Mesendoderm (in vitro differentiated cells): ENCODE data around the gene DNAJC15. TPM values are rescaled to one million over a fixed set of nuclear protein-coding genes. Genes with fewer than 3 reads are reported as not detected.
A peak's percentile ranks its signal among the peaks of the same experiment; 100 is the strongest.

ENCODE experiments used
- DNase-seq: peaks from one replicate; pipeline ENCODE4 v3.0.0; 2013
- H2AK5ac ChIP-seq: 2 replicates; pipeline ENCODE4 v1.6.1; 2013; ENCODE audit warnings: low read length, inconsistent platforms
- H2BK120ac ChIP-seq: 2 replicates; pipeline ENCODE4 v1.6.1; 2013; ENCODE audit warnings: low read depth, mild to moderate bottlenecking, low read length, moderate library complexity, mixed read lengths
- H2BK15ac ChIP-seq: replicated peaks from 2 replicates; pipeline ENCODE4 v1.6.1; 2013; ENCODE audit warnings: low read depth, mild to moderate bottlenecking, moderate library complexity
- H2BK5ac ChIP-seq: 2 replicates; pipeline ENCODE4 v1.6.1; 2013; ENCODE audit warnings: low read length, inconsistent platforms
- H3K18ac ChIP-seq: 2 replicates; pipeline ENCODE4 v1.6.1; 2013; ENCODE audit warnings: mild to moderate bottlenecking, low read length, mixed read lengths
- H3K23ac ChIP-seq: one replicate; pipeline ENCODE4 v1.6.1; 2013; ENCODE audit warnings: low read length
- H3K27ac ChIP-seq: 2 replicates; pipeline ENCODE4 v1.5.1; 2013; ENCODE audit warnings: low read depth, mild to moderate bottlenecking, inconsistent platforms, low read length, moderate library complexity
- H3K27me3 ChIP-seq: 2 replicates; pipeline ENCODE4 v1.6.1; 2013; ENCODE audit warnings: low read length, control low read depth, mild to moderate bottlenecking, inconsistent platforms; ENCODE audit not compliant: insufficient read depth, poor library complexity
- H3K36me3 ChIP-seq: 2 replicates; pipeline ENCODE4 v1.6.1; 2013; ENCODE audit warnings: low read length, inconsistent platforms; ENCODE audit not compliant: control insufficient read depth, insufficient read depth
- H3K4ac ChIP-seq: one replicate; pipeline ENCODE4 v1.6.1; 2013; ENCODE audit warnings: low read depth, mild to moderate bottlenecking, low read length, moderate library complexity
- H3K4me1 ChIP-seq: 2 replicates; pipeline ENCODE4 v1.6.1; 2013; ENCODE audit warnings: low read depth, low read length, inconsistent platforms; ENCODE audit not compliant: control insufficient read depth
- H3K4me2 ChIP-seq: 2 replicates; pipeline ENCODE4 v1.6.1; 2013; ENCODE audit warnings: low read length
- H3K4me3 ChIP-seq: 2 replicates; pipeline ENCODE4 v1.5.1; 2013; ENCODE audit warnings: mild to moderate bottlenecking, low read length
- H3K56ac ChIP-seq: one replicate; pipeline ENCODE4 v1.6.1; 2013; ENCODE audit warnings: low read length
- H3K79me1 ChIP-seq: 2 replicates; pipeline ENCODE4 v1.6.1; 2013; ENCODE audit warnings: low read length, inconsistent platforms
- H3K79me2 ChIP-seq: 2 replicates; pipeline ENCODE4 v1.6.1; 2013; ENCODE audit warnings: mild to moderate bottlenecking, low read length; ENCODE audit not compliant: control insufficient read depth, insufficient read depth
- H3K9ac ChIP-seq: 2 replicates; pipeline ENCODE4 v1.6.1; 2013; ENCODE audit warnings: low read length, inconsistent platforms
- H4K5ac ChIP-seq: one replicate; pipeline ENCODE4 v1.6.1; 2013; ENCODE audit warnings: low read length
- H4K8ac ChIP-seq: one replicate; pipeline ENCODE4 v1.6.1; 2013; ENCODE audit warnings: low read depth, mild to moderate bottlenecking, control low read depth, low read length, moderate library complexity
- WGBS: extraction: QIAGEN DNeasy Blood & Tissue Kit; methylation state at CpG from one replicate; pipeline ENCODE4 v1.1.7; 2013; ENCODE audit warnings: low lambda C conversion rate, missing lambda C conversion rate; ENCODE audit not compliant: insufficient coverage; ENCODE audit errors: extremely low coverage; 5-methylcytosine and 5-hydroxymethylcytosine counted together
- polyA plus RNA-seq, 2 experiments: library from polyadenylated mRNA; stranded (reverse); fragments of 200-250 nt; gene quantifications; one replicate each; pipeline ENCODE4 v1.2.3, GENCODE V29; 2013

Gene DNAJC15
- 3.6 TPM for polyA plus RNA-seq (2013, experiment 1 of 2)
- 3.7 TPM for polyA plus RNA-seq (2013, experiment 2 of 2)

DNA sequence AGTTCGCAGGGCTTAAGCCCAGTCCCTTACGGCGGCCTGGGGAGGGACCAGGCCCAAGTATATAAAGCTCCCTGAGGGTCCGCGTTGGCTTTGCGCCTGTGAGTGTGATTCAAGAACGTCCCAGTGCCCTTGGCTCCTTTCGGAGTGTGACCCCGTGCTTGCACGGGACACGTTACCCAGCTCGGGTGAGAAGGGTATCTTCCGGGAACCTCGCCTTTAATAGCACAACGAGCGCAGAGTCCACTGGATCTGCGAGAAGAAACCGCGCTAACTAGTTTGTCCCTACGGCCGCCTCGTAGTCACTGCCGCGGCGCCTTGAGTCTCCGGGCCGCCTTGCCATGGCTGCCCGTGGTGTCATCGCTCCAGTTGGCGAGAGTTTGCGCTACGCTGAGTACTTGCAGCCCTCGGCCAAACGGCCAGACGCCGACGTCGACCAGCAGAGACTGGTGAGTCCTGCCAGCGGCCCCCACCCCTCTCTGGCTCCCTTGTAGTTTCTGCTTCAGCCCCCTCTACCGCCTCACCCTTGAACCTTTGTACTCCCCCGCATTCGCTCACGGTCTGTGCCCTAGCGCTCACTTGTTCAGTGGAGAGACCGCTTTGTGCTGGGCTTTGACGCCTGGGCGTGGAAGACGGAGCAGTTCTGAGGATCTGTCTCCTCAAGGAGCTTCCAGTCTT is at the start of gene DNAJC15:
TSS of gene DNAJC15 (plus strand) at position 298 of the 675 bp plus-strand sequence. CDS start at position 339, 41 bp downstream.
- no peak within 1 kb of the TSS for H3K27ac ChIP-seq
- no peaks in the 10 kb centered on the region for H3K79me1 ChIP-seq
- no peak within 1 kb of the TSS for H2AK5ac ChIP-seq
- no peak within 1 kb of the TSS for H3K4ac ChIP-seq
- no peaks in the 10 kb centered on the region for H3K79me2 ChIP-seq
- peak within 1 kb of the TSS; percentile 57 for H3K4me3 ChIP-seq
- H3K56ac ChIP-seq = peak within 1 kb of the TSS; percentile 78
- no CpG with 5 or more reads among the region's 48 CpGs for WGBS
- no peak within 1 kb of the TSS for H4K8ac ChIP-seq
- DNase-seq = peak; percentile 84
- no peak within 1 kb of the TSS for H3K23ac ChIP-seq
- no peak within 1 kb of the TSS for H2BK15ac ChIP-seq
- H3K4me2 ChIP-seq = peak within 1 kb of the TSS; percentile 24
- H4K5ac ChIP-seq = no peak within 1 kb of the TSS
- no peak within 1 kb of the TSS for H2BK120ac ChIP-seq
- H3K9ac ChIP-seq = peak within 1 kb of the TSS; percentile 65
- no peaks in the 10 kb centered on the region for H3K36me3 ChIP-seq
- no peaks in the 10 kb centered on the region for H3K4me1 ChIP-seq
- peak within 1 kb of the TSS; percentile 15 for H3K18ac ChIP-seq
- H2BK5ac ChIP-seq = no peak within 1 kb of the TSS
- no peaks in the 10 kb centered on the region for H3K27me3 ChIP-seq

DNA sequence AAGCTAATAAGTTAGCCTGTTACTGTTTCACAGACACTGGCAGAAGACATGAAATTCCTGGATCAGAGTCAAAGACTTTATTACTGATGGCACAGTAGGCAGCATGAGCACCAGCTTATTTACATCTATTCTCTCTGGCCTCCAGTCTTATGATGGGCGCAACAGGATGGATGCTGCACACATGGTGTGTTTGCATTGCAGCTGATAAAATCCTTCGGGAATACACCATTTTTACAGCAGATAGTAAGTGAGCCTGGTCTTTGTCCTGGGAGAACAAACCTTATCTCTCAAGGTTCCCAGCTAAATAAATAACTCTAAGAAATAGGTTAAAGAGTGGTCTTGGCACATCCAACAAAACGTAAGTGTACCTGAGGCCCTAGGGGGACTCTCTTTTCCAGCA is 47.3 kb upstream of the DNAJC15 start:
- no peak overlapping the region for H4K5ac ChIP-seq
- no peaks in the 10 kb centered on the region for H3K36me3 ChIP-seq
- H2BK15ac ChIP-seq = no peak overlapping the region
- peaks cover 9% of the 10 kb centered on the region for H3K4me1 ChIP-seq
- H3K4me2 ChIP-seq = no peak overlapping the region
- no peak overlapping the region for H3K56ac ChIP-seq
- no CpG with 5 or more reads among the region's 3 CpGs for WGBS
- no peak overlapping the region for H3K9ac ChIP-seq
- H2BK120ac ChIP-seq = no peak overlapping the region
- H3K79me1 ChIP-seq = no peaks in the 10 kb centered on the region
- DNase-seq = no peak
- H3K79me2 ChIP-seq = no peaks in the 10 kb centered on the region
- H3K4me3 ChIP-seq = no peak overlapping the region
- no peaks in the 10 kb centered on the region for H3K27me3 ChIP-seq
- no peak overlapping the region for H2BK5ac ChIP-seq
- H3K27ac ChIP-seq = no peak overlapping the region
- no peak overlapping the region for H4K8ac ChIP-seq
- H3K4ac ChIP-seq = no peak overlapping the region
- H3K18ac ChIP-seq = no peak overlapping the region
- peak overlapping the region; percentile 79 for H2AK5ac ChIP-seq
- H3K23ac ChIP-seq = no peak overlapping the region

DNA sequence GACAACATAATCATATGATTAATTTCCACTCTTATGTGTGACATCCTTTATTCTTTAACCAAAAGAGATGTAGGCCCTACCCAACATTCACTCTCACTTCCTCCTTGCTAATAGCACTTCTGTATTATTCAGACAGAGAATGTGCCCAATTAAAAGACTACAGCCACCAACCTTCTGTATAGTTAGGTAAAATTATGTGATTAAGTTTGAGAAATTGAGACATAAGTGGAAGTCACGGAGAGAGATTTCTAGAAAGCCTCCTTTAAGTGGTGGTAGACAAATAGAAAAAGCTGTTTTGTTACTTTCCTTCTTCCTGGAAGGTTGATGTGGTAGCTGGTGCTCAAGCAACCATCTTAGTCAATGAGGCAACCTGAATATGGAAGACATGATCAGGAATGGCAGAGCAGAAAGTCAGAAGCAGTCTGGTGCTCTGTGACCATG is 46.1 kb upstream of the DNAJC15 start:
- Histone ChIP-seq H2BK15ac (no peak overlapping the region), H3K27me3 (no peaks in the 10 kb centered on the region), H2BK120ac (no peak overlapping the region), H3K4me3 (no peak overlapping the region), H3K36me3 (no peaks in the 10 kb centered on the region), H3K9ac (no peak overlapping the region), H3K23ac (no peak overlapping the region), H3K27ac (no peak overlapping the region), H3K18ac (no peak overlapping the region), H3K56ac (no peak overlapping the region), H3K79me1 (no peaks in the 10 kb centered on the region), H3K79me2 (no peaks in the 10 kb centered on the region), H4K8ac (no peak overlapping the region), H3K4me2 (no peak overlapping the region), H3K4me1 (peaks cover 4% of the 10 kb centered on the region), H3K4ac (no peak overlapping the region), H2BK5ac (no peak overlapping the region), H2AK5ac (no peak overlapping the region), H4K5ac (no peak overlapping the region)
- no CpG with 5 or more reads among the region's 1 CpG for WGBS
- no peak for DNase-seq

DNA sequence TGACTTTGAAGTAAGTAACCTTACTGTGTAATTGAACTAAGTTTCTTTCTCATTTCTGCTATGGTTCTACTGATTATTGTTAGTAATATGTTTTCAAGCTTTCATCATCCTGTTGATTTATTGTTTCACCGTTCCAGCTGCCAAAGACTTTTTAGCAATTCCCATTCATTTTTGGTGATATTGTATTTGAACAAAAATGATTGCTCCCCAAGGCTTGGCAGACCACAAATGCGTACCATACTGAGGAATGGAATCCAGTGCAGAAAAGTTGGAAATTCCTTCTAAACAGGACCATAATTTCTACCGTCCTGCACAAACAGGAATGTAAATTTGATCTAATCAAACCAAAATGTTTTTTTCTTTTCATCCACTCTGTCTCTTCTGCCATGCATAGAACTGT is 42.1 kb upstream of the DNAJC15 start:
- Histone ChIP-seq H2BK5ac (no peak overlapping the region), H2BK15ac (no peak overlapping the region), H3K79me1 (no peaks in the 10 kb centered on the region), H3K4me1 (peaks cover 6% of the 10 kb centered on the region), H3K4me2 (no peak overlapping the region), H2AK5ac (no peak overlapping the region), H3K18ac (peak overlapping the region; percentile 51), H3K27me3 (no peaks in the 10 kb centered on the region), H4K8ac (no peak overlapping the region), H3K79me2 (no peaks in the 10 kb centered on the region), H4K5ac (no peak overlapping the region), H3K4me3 (no peak overlapping the region), H3K9ac (no peak overlapping the region), H3K23ac (no peak overlapping the region), H3K27ac (no peak overlapping the region), H3K56ac (no peak overlapping the region), H3K36me3 (no peaks in the 10 kb centered on the region), H2BK120ac (no peak overlapping the region), H3K4ac (no peak overlapping the region)
- no CpG with 5 or more reads among the region's 3 CpGs for WGBS
- DNase-seq = no peak

DNA sequence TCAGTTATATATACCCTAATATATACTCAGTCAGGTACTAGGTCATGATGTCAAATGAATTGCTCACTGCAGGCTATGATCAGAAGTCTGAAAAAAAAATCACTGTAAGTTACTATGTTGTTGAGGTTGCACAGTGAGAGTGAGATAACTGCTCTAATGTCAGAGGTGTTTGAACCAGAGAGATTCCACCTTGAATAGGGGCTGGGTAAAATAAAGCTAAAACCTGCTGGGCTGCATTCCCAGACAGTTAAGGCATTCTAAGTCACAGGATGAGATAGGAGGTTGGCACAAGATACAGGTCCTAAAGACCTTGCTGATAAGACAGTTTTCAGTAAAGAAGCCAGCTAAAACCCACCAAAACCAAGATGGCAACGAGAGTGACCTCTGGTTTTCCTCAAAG is 41.5 kb upstream of the DNAJC15 start:
- H3K36me3 ChIP-seq = no peaks in the 10 kb centered on the region

DNA sequence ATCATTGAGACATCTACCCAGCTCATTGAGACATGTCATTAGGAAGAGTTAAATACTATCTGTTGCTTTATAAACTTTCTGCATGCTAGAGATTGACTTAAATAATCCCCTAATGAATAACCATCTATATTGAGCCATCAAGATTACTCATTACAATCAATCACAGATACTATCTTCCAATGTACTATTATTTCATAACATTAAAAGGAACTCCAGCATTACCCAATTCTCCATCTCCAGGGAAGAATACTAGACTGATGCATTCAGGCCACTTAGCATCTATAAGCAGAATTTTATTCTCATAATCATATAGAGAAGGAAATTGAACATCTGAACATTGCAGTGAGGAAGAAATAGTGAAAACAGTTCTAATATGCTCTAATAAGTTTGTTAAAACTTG is 39.4 kb upstream of the DNAJC15 start:
- Histone ChIP-seq H3K4me2 (no peak overlapping the region), H3K18ac (no peak overlapping the region), H3K27ac (no peak overlapping the region), H3K79me2 (no peaks in the 10 kb centered on the region), H3K36me3 (no peaks in the 10 kb centered on the region), H3K23ac (no peak overlapping the region), H3K79me1 (no peaks in the 10 kb centered on the region), H3K4me1 (peaks cover 6% of the 10 kb centered on the region), H3K9ac (no peak overlapping the region), H2AK5ac (no peak overlapping the region), H2BK15ac (no peak overlapping the region), H2BK5ac (no peak overlapping the region), H3K4me3 (no peak overlapping the region), H2BK120ac (no peak overlapping the region), H3K27me3 (no peaks in the 10 kb centered on the region), H3K4ac (no peak overlapping the region), H3K56ac (no peak overlapping the region), H4K5ac (no peak overlapping the region), H4K8ac (no peak overlapping the region)
- DNase-seq = no peak

More for the DNA sequence above, 41.5 kb upstream of the DNAJC15 start:
- Histone ChIP-seq H3K4me1 (peaks cover 6% of the 10 kb centered on the region), H4K5ac (no peak overlapping the region), H3K9ac (no peak overlapping the region), H3K79me1 (no peaks in the 10 kb centered on the region), H2AK5ac (no peak overlapping the region), H4K8ac (no peak overlapping the region), H2BK15ac (peak overlapping the region; percentile 25), H3K4me3 (no peak overlapping the region), H3K79me2 (no peaks in the 10 kb centered on the region), H2BK120ac (no peak overlapping the region), H3K4me2 (no peak overlapping the region), H3K27me3 (no peaks in the 10 kb centered on the region), H3K23ac (no peak overlapping the region), H3K56ac (no peak overlapping the region), H2BK5ac (no peak overlapping the region), H3K27ac (no peak overlapping the region), H3K4ac (no peak overlapping the region), H3K18ac (no peak overlapping the region)
- no CpG with 5 or more reads among the region's 1 CpG for WGBS
- peak; percentile 95 for DNase-seq
